Lung microvascular endothelial cell (primary cell): ENCODE results near the gene SRP68. TPM values are rescaled to one million over a fixed set of nuclear protein-coding genes. Genes with fewer than 3 reads are reported as not detected.

Experiments used
- DNase-seq, 2 donors: peaks; one replicate each; pipeline versions ENCODE4 v3.0.0 to v3.0.0-alpha.2; 2010; ENCODE audit warnings: low read depth in 2 of 2
- total RNA-seq: library from RNA; depleted of rRNA; stranded (reverse); fragments of >200 nt; gene quantifications from 2 replicates; pipeline ENCODE4 v1.2.1, GENCODE V29; 2014

Gene SRP68
- total RNA-seq, 1 donor from 2014 or later, result 20.0 TPM

DNA sequence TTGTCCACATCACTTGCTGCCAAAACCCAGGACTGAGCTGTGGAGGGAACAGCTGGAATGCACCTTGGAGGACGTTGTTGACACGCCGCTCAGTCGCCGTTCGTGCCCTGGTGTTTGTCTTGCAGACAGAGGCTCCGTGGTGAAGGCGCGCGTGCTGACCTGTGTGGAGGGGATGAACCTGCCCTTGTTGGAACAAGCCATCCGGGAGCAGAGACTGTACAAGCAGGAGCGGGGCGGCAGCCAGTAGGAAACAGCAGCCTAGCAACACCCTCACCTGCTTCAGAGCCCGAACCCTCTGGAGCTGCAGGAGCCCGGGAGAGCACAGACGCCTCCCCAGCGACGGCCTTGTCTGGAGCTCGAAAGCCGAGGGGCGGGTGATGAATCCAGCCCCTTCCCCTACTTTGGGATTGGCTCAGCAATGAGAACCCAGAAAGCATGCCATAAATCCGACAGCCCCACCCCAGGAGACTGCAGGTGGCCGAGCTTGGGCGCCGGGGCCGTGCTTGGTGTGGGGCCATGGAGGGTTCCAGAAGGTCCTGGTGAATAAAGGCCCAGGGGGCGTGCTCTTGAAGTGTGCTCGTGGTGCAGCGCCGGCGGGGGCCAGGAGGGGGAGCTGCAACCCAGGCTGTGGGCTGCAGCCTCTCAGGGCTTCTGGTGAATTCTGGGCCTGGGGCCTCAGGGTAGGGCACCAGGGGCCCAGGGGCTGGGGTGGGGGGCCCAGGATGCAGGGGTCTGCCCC is 72.1 kb downstream of the SRP68 start:
- DNase-seq, result peak; percentile 51 to 60

DNA sequence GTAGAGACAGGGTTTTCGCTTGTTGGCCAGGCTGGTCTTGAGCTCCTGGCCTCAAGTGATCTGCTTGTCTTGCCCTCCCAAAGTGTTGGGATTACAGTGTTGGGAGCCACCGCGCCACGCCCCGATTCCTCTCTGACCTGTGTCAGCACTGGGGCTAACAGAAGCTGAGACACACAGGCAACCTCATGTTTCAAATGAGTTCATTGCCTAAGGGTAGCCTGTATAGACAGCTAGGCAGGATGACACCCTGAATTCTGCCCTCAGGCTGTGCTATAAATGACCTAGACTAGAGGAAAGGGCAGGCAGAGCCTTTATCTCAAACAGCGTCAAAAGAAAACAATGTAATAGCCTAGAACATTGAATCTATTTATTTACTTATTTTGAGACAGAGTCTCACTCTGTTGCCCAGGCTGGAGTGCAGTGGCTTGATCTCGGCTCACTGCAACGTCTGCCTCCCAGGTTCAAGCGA is 74.0 kb downstream of the SRP68 start:
- DNase-seq, result no peak

DNA sequence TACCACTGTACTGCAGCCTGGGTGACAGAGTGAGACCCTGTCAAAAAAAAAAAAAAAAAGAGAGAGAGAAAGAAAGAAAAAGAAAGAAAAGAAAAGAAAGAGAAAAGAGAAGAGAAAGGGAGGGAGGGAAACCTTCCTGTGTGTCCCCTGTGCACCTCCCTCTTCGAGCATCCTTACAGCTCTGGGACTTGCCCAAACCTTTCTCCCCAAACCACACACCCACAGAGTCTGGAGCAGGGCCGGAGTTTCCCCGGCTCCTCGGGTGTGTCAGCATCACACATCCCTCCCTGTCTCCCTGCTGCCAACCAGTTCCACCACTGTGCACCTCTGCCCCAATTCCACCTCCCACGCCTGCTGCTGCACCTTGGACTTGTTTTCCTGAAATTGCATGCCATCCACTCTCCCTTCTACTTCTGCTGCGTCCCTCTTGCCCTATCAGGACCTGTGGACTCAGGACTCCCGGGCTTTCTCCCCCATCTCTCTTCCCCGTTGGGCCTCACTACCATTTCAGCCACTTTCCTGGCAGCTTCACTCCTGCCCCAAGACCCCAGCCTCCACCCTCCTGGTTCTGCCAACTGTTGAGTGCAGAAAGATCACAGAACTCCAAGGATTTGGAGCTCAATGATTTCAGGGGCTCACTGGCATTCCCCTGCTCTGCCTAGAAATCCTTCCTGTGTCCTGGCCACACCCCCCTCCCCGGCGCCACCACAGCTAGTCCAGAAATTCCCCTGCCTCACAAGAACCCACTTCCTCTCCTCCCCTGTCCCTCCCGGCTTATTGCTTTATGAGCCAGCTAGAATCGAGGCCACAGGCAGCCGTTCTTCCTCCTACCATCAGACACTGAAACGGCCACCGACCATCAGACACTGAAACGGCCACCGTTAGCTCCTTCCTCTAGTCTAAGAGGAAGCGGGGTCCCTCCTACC is 75.4 kb downstream of the SRP68 start:
- DNase-seq, result peak in 1 of 2 donors; percentile 58

DNA sequence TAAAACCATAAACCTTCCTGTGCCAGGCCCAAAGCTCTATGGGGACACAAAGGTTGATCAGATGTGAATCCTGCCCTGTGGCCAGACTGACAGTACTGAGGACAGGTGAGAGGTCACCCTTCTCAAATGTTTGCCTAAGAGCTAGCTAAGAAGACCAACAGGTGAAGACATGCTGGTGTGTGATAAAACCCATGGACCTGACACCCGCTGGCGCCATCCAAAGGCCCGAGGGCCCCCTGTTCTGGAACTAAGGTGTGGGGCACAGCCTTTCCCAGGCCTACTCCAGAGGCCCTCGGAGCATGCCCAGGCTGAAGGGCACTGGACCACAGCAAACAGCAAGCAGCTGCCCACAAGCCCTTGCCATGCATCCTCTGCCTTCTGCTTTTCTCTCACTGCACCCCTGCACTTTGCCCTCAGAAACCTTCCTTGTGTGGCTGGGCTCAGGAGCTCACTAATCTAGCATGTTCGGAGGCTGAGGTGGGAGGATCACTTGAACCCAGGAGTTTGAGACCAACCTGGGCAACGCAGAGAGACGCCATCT is 76.9 kb downstream of the SRP68 start:
- DNase-seq, result no peak

DNA sequence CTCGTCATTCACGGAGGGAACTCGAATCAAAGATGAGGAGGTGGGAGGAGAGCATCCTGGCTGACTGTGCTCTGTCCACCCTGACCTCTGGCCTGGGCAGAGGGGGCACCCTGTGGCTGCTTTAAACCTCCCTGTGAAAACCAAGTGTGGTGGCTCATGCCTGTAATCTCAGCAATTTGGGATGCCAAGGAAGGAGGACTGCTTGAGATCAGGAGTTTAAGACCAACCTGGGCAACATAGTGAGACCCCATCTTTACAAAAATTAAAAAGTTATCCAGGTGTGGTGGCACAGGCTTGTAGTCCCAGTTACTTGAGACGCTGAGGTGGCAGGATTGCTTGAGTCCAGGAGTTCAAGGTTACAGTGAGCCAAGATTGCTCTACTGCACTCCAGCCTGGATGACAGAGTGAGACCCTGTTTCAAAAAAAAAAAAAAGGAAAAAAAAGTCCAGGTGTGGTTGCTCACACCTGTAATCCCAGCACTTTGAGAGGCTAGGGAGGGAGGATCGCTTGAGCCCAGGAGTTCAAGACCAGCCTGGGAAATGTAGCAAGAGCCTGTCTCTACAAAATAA is 77.4 kb downstream of the SRP68 start:
- no peak for DNase-seq

DNA sequence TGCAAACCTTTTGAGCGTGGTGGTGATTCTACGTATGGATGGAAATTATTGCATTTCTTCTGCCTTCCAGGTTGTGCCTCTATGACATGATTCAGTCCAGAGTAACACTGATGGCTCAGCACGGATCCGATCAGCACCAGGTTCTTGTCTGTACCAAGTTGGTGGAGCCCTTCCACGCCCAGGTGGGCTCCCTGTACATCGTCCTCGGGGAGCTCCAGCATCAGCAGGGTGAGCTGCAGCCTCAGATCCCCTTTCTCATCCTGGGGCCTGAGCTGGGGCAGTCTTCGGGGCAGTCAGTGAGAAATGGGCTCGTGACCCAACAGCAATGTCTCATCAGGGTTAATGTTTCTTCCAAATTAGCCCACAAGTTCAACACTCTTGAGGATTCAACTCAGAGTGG is 80.9 kb downstream of the SRP68 start:
- no peak for DNase-seq

Other genes with a start within 250 kb of the SRP68 start
- 3.8 and 5.2 TPM in 2 replicates for gene UNC13D, start 228.1 kb downstream of the SRP68 start, total RNA-seq
- 19.4 and 24.4 TPM in 2 replicates for gene WBP2, start 217.2 kb downstream of the SRP68 start, total RNA-seq
- 42.7 and 56.9 TPM in 2 replicates for gene TRIM47, start 193.9 kb downstream of the SRP68 start, total RNA-seq
- 16.3 and 17.7 TPM in 2 replicates for gene TRIM65, start 175.6 kb downstream of the SRP68 start, total RNA-seq
- 26.8 and 28.2 TPM in 2 replicates for gene MRPL38, start 167.6 kb downstream of the SRP68 start, total RNA-seq
- 3.1 and 3.8 TPM in 2 replicates for gene FBF1, start 131.5 kb downstream of the SRP68 start, total RNA-seq
- gene ACOX1, start 93.4 kb downstream of the SRP68 start, total RNA-seq, result 35.7 and 50.2 TPM in 2 replicates
- 16.1 and 20.0 TPM in 2 replicates for gene TEN1, start 93.3 kb downstream of the SRP68 start, total RNA-seq
- gene CDK3, start 71.7 kb downstream of the SRP68 start, total RNA-seq, result 0.22 and 0.79 TPM in 2 replicates
- gene EVPL, start 45.2 kb downstream of the SRP68 start, total RNA-seq, result not detected in 2 replicates
- under 0.01 and 0.20 TPM in 2 replicates for gene GALR2, start 2.3 kb upstream of the SRP68 start, total RNA-seq
- gene ZACN, start 6.7 kb upstream of the SRP68 start, total RNA-seq, result not detected in 2 replicates
- gene EXOC7, start 31.3 kb upstream of the SRP68 start, total RNA-seq, result 55.4 and 74.0 TPM in 2 replicates
- not detected in 2 replicates for gene FOXJ1, start 68.7 kb upstream of the SRP68 start, total RNA-seq
- gene RNF157, start 168.0 kb upstream of the SRP68 start, total RNA-seq, result 0.20 and 0.22 TPM in 2 replicates
- 6.3 and 8.3 TPM in 2 replicates for gene UBALD2, start 192.8 kb upstream of the SRP68 start, total RNA-seq
- 5.2 and 12.1 TPM in 2 replicates for gene QRICH2, start 235.8 kb upstream of the SRP68 start, total RNA-seq